GM21360 (cell line): Measurements from ENCODE around the gene RBBP5.

Experiments used
- ATAC-seq: cut with Tn5 transposase; IDR thresholded peaks from one replicate; pipeline ENCODE4 v1.9.1; 2021; ENCODE audit warnings: mild to moderate bottlenecking, moderate library complexity; ENCODE audit not compliant: unreplicated experiment

The RBBP5 gene

DNA sequence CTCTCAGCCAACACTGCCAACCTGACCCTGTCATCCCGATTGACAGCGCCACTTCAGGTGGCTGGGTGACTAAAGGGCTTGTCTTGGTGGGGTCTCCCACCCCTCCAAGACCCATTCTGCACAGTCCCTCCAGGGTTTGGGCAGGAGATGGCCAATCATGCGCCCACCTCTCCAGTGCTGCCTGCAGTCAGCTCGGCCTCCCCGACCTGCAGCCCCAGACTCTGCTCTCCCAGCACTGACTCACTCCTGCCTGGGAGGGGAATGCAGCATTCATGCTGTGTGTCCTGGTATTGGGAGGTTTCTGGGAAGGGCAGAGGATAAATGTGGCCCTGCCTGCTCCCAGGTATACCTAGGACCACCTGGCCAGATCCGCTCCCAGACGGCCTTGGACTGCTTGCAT lies 47.3 kb downstream of the RBBP5 start:
- ATAC-seq, result no peak

GRCh38 chr1:205074084-205074483 lies 47.7 kb downstream of the RBBP5 start:
- no peak for ATAC-seq

- ATAC-seq, result no peak
These were observed 48.3 kb downstream of the RBBP5 start for GRCh38 chr1:205073511-205073910.

DNA sequence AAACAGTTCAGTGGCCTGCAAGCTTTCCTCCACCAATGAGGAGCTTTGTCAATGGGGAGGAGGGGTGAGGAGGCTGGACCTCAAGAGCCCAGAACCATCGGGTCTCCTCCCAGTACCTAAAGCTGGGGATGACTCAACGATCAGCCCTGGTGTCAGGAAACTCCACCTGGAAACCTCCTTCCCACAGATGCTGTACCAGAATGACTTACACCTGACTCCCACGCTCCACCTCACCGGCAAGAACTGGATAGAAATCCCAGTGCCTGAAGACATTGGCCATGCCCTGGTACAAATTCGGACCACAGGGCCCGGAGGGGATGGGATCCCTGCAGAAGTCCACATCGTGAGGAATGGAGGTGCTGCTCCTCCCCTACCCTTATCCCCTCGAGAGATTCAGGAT lies 48.9 kb downstream of the RBBP5 start:
- no peak for ATAC-seq

DNA sequence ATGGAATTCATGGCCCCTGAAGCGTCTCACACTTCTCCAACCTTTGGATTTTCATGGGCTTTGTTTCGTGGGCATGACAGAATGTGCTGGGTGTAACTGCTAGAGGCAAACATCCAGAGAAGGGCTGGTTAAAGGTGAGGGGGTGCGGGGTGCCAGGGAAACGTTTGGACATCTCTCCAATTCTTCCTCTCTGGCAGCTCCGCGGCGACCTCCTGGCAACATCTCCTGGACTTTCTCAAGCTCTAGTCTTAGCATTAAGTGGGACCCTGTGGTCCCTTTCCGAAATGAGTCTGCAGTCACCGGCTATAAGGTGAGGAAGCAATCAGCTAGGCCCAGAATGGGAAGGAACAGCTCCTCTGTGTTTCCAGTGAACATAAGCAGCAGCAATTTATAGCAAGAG lies 49.5 kb downstream of the RBBP5 start:
- no peak for ATAC-seq

- ATAC-seq, result no peak
These were observed 50.0 kb downstream of the RBBP5 start for GRCh38 chr1:205071801-205072200.

DNA sequence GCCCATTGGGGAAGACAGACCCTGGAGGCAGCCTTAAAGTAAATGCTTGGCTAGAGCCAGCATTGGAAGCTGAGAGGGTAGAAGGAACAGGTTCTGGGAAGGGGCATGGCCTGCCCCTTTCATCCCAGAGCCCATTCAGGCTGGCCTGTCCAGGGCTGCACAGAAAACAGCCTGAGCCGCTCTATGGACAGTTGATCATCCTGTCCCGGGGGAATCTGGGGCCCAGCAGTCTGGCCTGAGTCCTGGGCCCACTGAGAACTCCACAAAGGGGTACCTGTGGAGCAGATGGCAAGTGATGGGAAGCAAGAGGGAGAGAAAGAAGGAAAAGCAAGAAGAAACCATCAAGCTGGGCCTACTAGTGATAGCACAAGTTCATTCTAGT lies 50.8 kb downstream of the RBBP5 start:
- no peak for ATAC-seq

DNA sequence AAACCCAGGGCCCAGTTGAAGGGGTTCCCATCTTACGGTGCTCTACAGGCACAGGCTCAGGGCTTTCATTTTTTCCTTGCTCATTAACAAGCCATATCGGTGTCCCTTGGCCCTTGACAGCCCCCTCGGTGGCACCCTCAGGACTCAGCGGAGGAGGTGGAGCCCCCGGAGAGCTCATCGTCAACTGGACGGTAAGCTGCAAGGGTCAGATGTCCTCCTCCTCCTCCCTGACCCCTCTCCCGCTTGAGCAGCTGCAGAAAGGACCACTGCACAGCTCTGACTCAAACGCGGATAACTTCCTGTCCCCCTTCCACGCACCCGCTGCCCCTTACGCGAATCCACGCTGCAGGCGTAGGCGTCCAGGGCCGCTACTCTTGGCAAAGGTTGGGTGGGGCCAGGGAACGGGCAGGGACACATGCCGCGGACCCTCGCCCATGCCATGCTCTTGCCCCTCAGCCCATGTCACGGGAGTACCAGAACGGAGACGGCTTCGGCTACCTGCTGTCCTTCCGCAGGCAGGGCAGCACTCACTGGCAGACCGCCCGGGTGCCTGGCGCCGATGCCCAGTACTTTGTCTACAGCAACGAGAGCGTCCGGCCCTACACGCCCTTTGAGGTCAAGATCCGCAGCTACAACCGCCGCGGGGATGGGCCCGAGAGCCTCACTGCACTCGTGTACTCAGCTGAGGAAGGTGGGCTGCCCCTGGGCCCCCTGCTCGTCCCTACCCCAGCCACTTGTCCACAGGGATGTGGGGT lies 52.2 kb downstream of the RBBP5 start:
- no peak for ATAC-seq

GRCh38 chr1:205068457-205069040 lies 53.2 kb downstream of the RBBP5 start:
- ATAC-seq, result no peak

DNA sequence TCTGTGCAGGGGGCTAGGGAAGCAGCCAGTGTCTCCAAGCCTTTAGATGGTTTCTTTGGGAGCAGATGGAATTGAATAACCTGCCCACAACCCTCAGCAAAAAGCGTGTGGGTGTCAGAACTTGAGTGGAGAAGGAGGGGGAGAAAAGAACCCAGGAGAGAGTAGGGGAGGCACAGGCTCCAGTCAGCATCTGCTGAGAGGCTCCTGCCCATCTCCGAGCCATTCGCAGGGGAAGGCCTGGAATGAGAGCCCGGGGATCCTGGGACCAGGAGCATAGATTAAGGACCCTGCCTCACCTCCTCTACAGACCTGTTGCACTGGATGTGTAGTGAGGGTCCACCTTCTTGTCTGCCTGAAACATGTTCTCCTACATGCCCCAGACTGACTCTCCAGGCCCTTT lies 53.8 kb downstream of the RBBP5 start:
- ATAC-seq, result no peak

DNA sequence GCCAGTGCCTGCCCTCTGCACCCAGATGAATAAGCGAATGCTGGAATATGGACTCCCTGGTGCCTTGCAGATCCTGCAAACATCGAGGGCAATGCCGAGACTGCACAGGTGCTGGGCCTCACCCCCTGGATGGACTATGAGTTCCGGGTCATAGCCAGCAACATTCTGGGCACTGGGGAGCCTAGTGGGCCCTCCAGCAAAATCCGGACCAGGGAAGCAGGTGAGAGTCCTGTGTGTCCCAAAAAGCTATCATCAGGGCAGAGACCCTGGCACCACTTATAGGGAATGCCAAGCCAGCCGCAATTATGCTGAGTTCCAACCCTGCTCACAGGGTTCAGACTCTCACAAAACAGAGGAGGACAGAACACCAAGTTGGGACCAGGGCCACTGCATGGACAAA lies 54.7 kb downstream of the RBBP5 start:
- no peak for ATAC-seq

DNA sequence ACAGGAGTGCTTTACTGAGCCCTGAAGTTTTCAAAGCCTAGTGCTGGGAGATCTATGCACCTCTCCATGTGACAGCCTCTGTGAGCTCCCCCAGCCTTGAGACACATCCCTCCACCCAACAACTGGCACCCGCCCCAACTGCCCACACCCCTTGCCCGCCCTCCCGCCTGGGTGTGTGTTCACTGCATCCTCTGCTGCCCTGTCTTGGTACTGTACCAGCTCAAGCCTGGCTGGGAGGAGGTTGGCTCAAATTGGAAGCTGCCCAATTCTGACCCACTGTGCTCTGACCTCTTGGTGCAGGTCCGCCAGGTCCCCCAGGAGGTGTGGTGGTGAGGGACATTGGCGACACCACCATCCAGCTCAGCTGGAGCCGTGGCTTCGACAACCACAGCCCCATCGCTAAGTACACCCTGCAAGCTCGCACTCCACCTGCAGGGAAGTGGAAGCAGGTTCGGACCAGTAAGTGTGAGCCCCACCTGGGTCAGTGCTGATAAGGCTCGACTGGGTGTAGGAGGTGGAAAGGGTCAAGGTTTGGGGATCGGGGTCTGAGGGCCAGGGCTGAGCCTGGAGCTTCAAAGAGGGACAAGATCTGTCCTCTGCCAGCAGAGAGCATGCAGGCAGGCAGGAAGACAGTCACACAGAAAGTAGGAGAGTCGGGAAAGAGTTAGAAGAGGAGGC lies 55.5 kb downstream of the RBBP5 start:
- ATAC-seq, result no peak

GRCh38 chr1:205065666-205066065 lies 56.1 kb downstream of the RBBP5 start:
- ATAC-seq, result no peak

- ATAC-seq, result no peak
These were observed 56.9 kb downstream of the RBBP5 start for GRCh38 chr1:205064741-205065316.

DNA sequence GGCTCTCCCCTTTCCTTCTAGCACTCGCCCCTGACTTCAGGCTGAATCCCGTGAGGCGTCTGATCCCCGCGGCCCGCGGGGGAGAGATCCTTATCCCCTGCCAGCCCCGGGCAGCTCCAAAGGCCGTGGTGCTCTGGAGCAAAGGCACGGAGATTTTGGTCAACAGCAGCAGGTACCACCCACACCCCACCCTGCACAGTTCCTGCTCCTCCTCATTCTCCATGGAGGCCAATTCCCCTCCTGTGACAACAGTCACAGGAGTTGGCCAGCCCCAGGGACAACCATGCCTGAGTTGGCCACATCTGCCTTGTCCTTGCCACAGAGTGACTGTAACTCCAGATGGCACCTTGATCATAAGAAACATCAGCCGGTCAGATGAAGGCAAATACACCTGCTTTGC lies 57.5 kb downstream of the RBBP5 start:
- ATAC-seq, result no peak

GRCh38 chr1:205062895-205063294 lies 58.9 kb downstream of the RBBP5 start:
- ATAC-seq, result no peak

- no peak for ATAC-seq
These were observed 59.5 kb downstream of the RBBP5 start for GRCh38 chr1:205062319-205062718.

DNA sequence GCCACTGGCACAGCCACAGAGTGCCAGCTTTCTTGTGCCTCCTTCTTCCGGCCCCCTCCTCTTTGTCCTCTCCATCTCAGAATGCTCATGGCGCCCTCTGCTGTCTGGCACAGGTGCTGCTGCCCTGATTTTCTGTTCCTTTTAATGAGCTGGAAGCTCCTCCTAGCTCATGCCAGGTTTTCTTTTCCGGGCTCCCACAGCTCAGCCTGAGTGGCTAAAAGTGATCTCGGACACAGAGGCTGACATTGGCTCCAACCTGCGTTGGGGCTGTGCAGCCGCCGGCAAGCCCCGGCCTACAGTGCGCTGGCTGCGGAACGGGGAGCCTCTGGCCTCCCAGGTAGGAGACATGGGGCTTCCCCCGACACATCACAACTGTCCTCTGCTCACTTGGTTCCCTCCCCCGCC lies 60.1 kb downstream of the RBBP5 start:
- no peak for ATAC-seq

- no peak for ATAC-seq
These were observed 60.6 kb downstream of the RBBP5 start for GRCh38 chr1:205061227-205061626.

GRCh38 chr1:205060746-205061145 lies 61.0 kb downstream of the RBBP5 start:
- no peak for ATAC-seq

DNA sequence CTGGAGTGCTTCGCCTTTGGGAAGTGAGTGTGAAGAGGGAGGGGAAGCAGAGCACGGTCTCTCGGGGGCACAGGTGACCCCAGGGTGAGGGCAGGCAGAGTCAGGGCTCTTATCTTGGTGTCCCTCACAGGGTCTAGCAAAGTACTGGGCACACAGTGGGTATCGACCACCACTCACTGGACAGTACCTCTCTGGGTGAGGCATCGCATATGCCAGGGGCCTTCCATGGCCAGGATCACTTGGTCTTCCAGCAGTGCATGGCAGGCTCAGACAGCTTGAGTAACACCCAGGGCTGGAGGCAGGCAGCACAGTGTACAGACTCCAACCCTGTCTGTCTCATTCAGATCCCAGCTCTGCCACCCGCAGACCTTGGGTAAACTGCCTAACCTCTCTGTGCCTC lies 62.1 kb downstream of the RBBP5 start:
- no peak for ATAC-seq

DNA sequence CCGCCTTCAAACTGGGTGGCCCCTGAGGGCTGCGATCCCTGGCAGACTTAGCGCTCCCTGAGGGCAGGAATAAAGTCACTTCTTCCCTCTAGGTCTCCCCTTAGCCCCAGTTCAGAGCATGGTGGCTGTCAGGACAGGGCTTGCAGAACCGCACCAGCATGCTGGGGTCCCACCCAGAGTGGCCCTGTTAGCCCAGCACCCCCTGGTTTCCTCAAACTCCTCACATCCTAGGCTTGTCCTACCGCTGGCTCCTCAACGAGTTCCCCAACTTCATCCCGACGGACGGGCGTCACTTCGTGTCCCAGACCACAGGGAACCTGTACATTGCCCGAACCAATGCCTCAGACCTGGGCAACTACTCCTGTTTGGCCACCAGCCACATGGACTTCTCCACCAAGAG lies 62.9 kb downstream of the RBBP5 start:
- ATAC-seq, result no peak
